Upper lobe of left lung (tissue), 4 donors: ENCODE data around the gene LARP1B.

Experiments
- CTCF ChIP-seq, 6 experiments: fragments of 450-650 bp in 4 of 6; fragments of 200-600 bp in 2 of 6; sonication (generic) in 2 of 6; IDR thresholded peaks; one replicate each; pipeline ENCODE4 v1.5.1; 2016 to 2019; ENCODE audit warnings: antibody characterized with exemption in 6 of 6
- POLR2AphosphoS5 ChIP-seq, 2 donors: sonication (generic); formaldehyde crosslinking; IDR thresholded peaks; one replicate each; pipeline ENCODE4 v1.5.1; 2017; ENCODE audit warnings: antibody characterized with exemption in 2 of 2

DNA sequence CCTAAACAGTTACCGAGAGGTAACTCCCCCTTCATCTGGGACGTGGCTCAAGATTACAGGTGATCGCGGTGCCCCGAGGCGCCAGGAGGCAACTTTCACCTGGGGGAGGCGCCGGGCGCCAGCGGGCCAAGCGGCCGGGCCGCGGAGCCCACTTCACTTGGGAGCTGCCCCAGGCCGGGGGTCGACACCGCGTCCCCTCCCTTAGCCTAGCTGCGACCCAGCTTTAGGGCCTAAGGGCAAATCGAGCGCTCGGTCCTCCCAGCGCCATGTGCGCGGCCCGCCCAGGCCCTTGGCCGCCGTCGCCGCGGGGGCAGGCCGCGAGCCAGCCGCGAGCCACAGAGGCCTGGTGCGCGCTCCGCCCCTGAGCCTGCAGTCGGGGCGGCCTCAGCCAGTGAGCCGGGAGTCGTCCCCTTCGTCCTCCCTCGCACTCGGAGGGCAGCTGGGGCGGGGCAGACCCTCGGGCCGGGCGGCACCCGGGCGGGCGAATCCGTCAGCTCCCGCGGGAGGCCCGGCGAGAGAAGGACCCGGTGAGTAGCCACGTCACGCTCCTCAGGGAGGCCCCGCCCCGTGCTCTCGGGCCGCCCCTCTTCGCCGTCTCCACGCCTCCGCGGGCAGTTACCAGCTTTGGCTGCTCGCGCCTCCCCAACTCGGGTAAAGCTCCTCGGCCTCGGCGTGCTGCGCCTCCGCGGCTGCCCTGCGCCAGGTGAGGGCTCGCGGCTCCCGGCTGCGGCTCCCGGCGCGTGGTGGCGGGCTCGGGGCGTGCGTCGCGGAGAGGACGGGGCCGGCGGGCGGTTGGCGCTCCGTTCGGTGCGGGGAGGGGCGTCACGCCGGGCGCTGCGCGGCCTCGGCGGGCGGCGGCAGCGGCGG, at the start of gene LARP1B:
- peak in 1 of 6 experiments; percentile 10 for TF ChIP-seq CTCF (IDR thresholded peaks at IDR 0.05)
- TF ChIP-seq POLR2AphosphoS5 (IDR thresholded peaks at IDR 0.05), result peak; percentile 43 to 87
